ENCODE measurements around the gene TMEM273. TPM values are rescaled to one million over a fixed set of nuclear protein-coding genes. Genes with fewer than 3 reads are reported as not detected.

The TMEM273 gene
- total RNA-seq, 1 donor from 2014 or later: 8.5 TPM

DNA sequence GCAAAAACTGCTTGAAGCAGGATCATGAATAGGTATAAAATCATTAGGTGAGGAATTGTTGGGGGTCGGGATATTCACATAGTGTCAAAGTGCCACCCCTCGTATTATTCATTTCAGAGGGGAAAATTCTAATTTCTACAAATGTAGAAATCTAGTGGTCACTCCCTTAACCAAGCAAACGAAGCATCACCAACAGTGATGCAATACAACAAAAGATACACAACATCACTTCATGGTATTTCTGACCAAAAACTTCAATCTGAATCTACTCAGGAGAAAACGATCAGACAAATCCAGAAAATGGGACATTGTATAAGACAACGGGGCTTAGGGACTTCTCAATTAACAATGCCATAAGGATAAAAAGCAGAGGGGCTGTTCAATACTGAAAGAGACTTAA is 28.1 kb downstream of the TMEM273 start:
- intact Hi-C loops (cut with micrococcal nuclease): no loop called here
- Mint-ChIP-seq H3K27ac (no peak overlapping the region), H3K36me3 (ENCODE audit: low read depth) (peaks cover 19% of the 10 kb centered on the region), H3K4me1 (peaks cover 8% of the 10 kb centered on the region), H3K4me3 (no peak overlapping the region), H3K27me3 (no peaks in the 10 kb centered on the region), H3K9me3 (no peaks in the 10 kb centered on the region)
- ChIA-PET CTCF (no interaction called here), POLR2A (no interaction called here)
- TF ChIP-seq, protein P1, sequence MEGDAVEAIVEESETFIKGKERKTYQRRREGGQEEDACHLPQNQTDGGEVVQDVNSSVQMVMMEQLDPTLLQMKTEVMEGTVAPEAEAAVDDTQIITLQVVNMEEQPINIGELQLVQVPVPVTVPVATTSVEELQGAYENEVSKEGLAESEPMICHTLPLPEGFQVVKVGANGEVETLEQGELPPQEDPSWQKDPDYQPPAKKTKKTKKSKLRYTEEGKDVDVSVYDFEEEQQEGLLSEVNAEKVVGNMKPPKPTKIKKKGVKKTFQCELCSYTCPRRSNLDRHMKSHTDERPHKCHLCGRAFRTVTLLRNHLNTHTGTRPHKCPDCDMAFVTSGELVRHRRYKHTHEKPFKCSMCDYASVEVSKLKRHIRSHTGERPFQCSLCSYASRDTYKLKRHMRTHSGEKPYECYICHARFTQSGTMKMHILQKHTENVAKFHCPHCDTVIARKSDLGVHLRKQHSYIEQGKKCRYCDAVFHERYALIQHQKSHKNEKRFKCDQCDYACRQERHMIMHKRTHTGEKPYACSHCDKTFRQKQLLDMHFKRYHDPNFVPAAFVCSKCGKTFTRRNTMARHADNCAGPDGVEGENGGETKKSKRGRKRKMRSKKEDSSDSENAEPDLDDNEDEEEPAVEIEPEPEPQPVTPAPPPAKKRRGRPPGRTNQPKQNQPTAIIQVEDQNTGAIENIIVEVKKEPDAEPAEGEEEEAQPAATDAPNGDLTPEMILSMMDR (IDR thresholded peaks at IDR 0.05): no peak
- ATAC-seq (ENCODE audit: low read depth) (no peak), DNase-seq (no peak)

DNA sequence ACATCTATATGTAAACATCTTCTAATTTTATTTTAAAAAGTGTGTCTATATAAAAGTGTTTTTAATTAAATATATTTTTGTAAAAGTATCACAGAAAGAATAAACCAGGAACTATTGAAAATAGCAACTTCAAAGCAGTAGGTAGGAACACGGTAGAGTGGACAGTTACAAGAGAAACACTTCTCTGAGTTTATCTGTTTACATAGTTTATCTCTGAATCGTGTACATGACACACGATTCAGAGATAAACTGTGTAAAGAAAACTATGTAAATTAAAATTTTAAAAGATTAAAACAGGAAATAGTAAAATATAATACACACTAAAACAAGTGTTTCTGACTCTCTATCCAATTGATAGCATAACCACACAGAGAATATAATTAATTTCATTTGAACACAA is 29.3 kb downstream of the TMEM273 start:
- ChIA-PET POLR2A (no interaction called here), CTCF (no interaction called here)
- no peaks in the 10 kb centered on the region for H3K9me3 Mint-ChIP-seq

DNA sequence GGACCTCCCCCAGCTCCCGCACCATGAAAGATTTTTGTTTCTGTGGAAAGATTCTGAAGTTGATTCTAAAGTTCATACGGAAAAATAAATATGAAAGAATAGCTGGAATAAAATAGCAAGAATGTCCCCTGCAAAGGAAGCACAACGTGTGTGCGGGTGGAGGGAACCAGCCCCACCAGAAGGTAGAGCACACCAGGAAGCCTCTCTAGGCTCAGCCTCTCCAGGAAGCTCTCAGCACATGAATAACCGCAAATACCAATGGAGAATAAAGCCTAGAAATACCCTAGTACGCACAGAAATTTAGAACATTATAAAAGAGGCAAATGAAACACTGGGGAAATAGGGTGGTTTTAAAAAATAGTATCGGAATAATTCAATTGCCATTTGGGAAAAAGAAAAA is 29.8 kb downstream of the TMEM273 start:
- POLR2A ChIA-PET: no interaction called here
- intact Hi-C loops (cut with micrococcal nuclease): no loop called here
- no peaks in the 10 kb centered on the region for H3K27me3 Mint-ChIP-seq
- H3K27ac Mint-ChIP-seq: no peak overlapping the region
- ATAC-seq (ENCODE audit: low read depth) (no peak), DNase-seq (no peak)
- peaks cover 19% of the 10 kb centered on the region for H3K36me3 Mint-ChIP-seq (ENCODE audit: low read depth)
- TF ChIP-seq, protein P1 (IDR thresholded peaks at IDR 0.05): no peak
- no peaks in the 10 kb centered on the region for H3K9me3 Mint-ChIP-seq
- no peaks in the 10 kb centered on the region for H3K4me1 Mint-ChIP-seq
- no peak overlapping the region for H3K4me3 Mint-ChIP-seq
- CTCF ChIA-PET: no interaction called here

More for the DNA sequence above, 29.3 kb downstream of the TMEM273 start:
- DNase-seq (no peak), ATAC-seq (ENCODE audit: low read depth) (no peak)
- H3K36me3 Mint-ChIP-seq (ENCODE audit: low read depth): peaks cover 19% of the 10 kb centered on the region
- intact Hi-C loops (cut with micrococcal nuclease): no loop called here
- H3K27me3 Mint-ChIP-seq: no peaks in the 10 kb centered on the region
- TF ChIP-seq, protein P1 (IDR thresholded peaks at IDR 0.05): no peak
- no peak overlapping the region for H3K4me3 Mint-ChIP-seq
- H3K4me1 Mint-ChIP-seq: no peaks in the 10 kb centered on the region
- H3K27ac Mint-ChIP-seq: no peak overlapping the region

DNA sequence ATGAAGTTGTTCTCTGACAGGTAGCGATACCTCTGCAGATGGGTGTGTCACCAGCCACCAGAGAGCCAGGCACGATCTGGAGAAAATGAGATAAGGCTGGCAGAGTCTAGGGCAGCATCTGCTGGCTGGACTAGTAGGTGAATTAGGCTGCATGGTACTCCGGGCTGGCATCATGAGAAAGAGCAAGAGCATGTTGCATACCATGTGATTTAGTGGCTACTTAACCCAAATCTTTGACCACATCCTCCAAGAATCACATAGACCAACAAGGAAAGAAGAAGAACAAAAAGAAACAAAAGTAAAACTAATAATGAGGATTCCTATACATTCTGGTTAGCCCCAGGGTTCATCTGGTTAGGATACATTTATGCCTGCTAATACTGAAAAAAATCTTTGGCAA is 31.0 kb downstream of the TMEM273 start:
- no peak for DNase-seq
- no peaks in the 10 kb centered on the region for H3K27me3 Mint-ChIP-seq
- H3K27ac Mint-ChIP-seq: no peak overlapping the region
- peaks cover 13% of the 10 kb centered on the region for H3K36me3 Mint-ChIP-seq (ENCODE audit: low read depth)
- ATAC-seq (ENCODE audit: low read depth): no peak
- intact Hi-C loops (cut with micrococcal nuclease): no loop called here
- CTCF ChIA-PET: no interaction called here
- H3K4me1 Mint-ChIP-seq: no peaks in the 10 kb centered on the region
- POLR2A ChIA-PET: no interaction called here
- no peaks in the 10 kb centered on the region for H3K9me3 Mint-ChIP-seq
- TF ChIP-seq, protein P1 (IDR thresholded peaks at IDR 0.05): no peak
- no peak overlapping the region for H3K4me3 Mint-ChIP-seq

DNA sequence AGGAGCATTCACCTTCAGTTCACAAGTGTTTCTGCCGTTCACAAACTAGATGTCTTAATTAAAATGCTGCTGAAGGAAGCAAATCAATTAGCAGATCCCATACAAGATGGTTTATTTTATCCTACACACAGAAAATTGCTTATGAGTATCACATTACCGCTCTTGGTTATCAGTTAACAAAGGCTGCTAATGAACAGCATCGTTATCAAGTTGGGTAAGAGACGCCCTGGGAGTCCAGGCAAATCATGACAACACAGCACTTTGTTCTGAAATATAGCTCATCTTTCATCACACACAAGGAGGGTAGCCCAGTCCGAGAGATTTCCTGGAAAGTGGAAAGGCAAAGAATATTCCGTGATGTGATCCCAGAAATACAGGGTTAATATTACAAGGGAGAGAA is 33.5 kb downstream of the TMEM273 start:
- Mint-ChIP-seq H3K36me3 (ENCODE audit: low read depth) (peaks cover 8% of the 10 kb centered on the region), H3K4me1 (no peaks in the 10 kb centered on the region), H3K27me3 (peaks cover 2% of the 10 kb centered on the region), H3K4me3 (no peak overlapping the region), H3K9me3 (no peaks in the 10 kb centered on the region), H3K27ac (no peak overlapping the region)
- TF ChIP-seq, protein P1 (IDR thresholded peaks at IDR 0.05): no peak
- no peak for DNase-seq
- ChIA-PET CTCF (no interaction called here), POLR2A (no interaction called here)
- intact Hi-C loops (cut with micrococcal nuclease): no loop called here
- ATAC-seq (ENCODE audit: low read depth): no peak

Measured in activated B cell treated with CpG ODN at 0.5 μM for 24 hours (primary cell).